Keratinocyte (primary cell): Measurements from ENCODE around the gene RNF8. TPM values are rescaled to one million over a fixed set of nuclear protein-coding genes. Genes with fewer than 3 reads are reported as not detected.

ENCODE experiments used
- DNase-seq: peaks from one replicate; pipeline ENCODE4 v3.0.0-alpha.2; 2011; ENCODE audit warnings: low read depth, missing footprints, low spot score
- FAIRE-seq: peaks from 2 replicates; lab custom pipeline; 2011; peaks lifted over from hg19 to GRCh38; lab: Jason Lieb, UNC
- H2AFZ ChIP-seq: 2 replicates; pipeline ENCODE4 v1.6.0; 2012; ENCODE audit warnings: low read length, control low read depth, inconsistent platforms; ENCODE audit not compliant: control insufficient read depth
- H3K27ac ChIP-seq: 2 replicates; pipeline ENCODE4 v1.5.1; 2011; ENCODE audit warnings: low read length; ENCODE audit not compliant: control insufficient read depth, insufficient read depth
- H3K27me3 ChIP-seq: 3 replicates; pipeline ENCODE4 v1.6.0; 2011; ENCODE audit warnings: low read length; ENCODE audit not compliant: control insufficient read depth, insufficient read depth; ENCODE audit errors: extremely low read depth
- H3K36me3 ChIP-seq, 2 experiments: 2 replicates in 1 of 2; 3 replicates in 1 of 2; pipeline ENCODE4 v1.5.1; 2011; ENCODE audit warnings: low read length in 2 of 2, mild to moderate bottlenecking in 1 of 2; ENCODE audit not compliant: control insufficient read depth in 2 of 2, insufficient read depth in 2 of 2; ENCODE audit errors: extremely low read depth in 1 of 2
- H3K4me1 ChIP-seq: 3 replicates; pipeline ENCODE4 v1.5.1; 2011; ENCODE audit warnings: low read length; ENCODE audit not compliant: control insufficient read depth, insufficient read depth; ENCODE audit errors: extremely low read depth
- H3K4me2 ChIP-seq: 3 replicates; pipeline ENCODE4 v1.6.0; 2011; ENCODE audit warnings: low read depth, low read length; ENCODE audit not compliant: control insufficient read depth, insufficient read depth; ENCODE audit errors: extremely low read depth
- H3K4me3 ChIP-seq, 3 experiments: fragments of 200-600 bp in 1 of 3; sonication (generic) in 1 of 3; 2 replicates in 2 of 3; 3 replicates in 1 of 3; pipeline ENCODE4 v1.5.1; 2011 to 2016; ENCODE audit warnings: low read length in 3 of 3, mild to moderate bottlenecking in 3 of 3, control low read depth in 2 of 3, inconsistent platforms in 1 of 3, low read depth in 1 of 3, mixed read lengths in 1 of 3, mixed run types in 1 of 3, moderate library complexity in 1 of 3; ENCODE audit not compliant: control insufficient read depth in 2 of 3, insufficient read depth in 2 of 3; ENCODE audit errors: extremely low read depth in 1 of 3
- H3K79me2 ChIP-seq: 2 replicates; pipeline ENCODE4 v1.6.0; 2012; ENCODE audit warnings: low read length; ENCODE audit not compliant: control insufficient read depth, insufficient read depth
- H3K9ac ChIP-seq: 3 replicates; pipeline ENCODE4 v1.6.0; 2011; ENCODE audit warnings: low read length; ENCODE audit not compliant: control insufficient read depth, insufficient read depth; ENCODE audit errors: extremely low read depth
- H3K9me1 ChIP-seq: 3 replicates; pipeline ENCODE4 v1.6.0; 2011; ENCODE audit warnings: low read length; ENCODE audit not compliant: control insufficient read depth, insufficient read depth; ENCODE audit errors: extremely low read depth
- H3K9me3 ChIP-seq: 2 replicates; pipeline ENCODE4 v1.5.1; 2012; ENCODE audit warnings: low read depth, low read length; ENCODE audit not compliant: control insufficient read depth
- H4K20me1 ChIP-seq: 3 replicates; pipeline ENCODE4 v1.6.0; 2011; ENCODE audit warnings: low read length; ENCODE audit not compliant: control insufficient read depth, insufficient read depth; ENCODE audit errors: extremely low read depth
- EZH2 ChIP-seq: IDR thresholded peaks from one replicate; pipeline ENCODE4 v1.6.1; 2012; ENCODE audit warnings: inconsistent platforms, mild to moderate bottlenecking, low read length, moderate library complexity
- dilution Hi-C: fragments of 300-500 bp; cut with MboI; formaldehyde crosslinking; loops from one replicate; pipeline ENCODE4 v1.7.0; 2020; ENCODE audit warnings: low sequenced_read_pairs; ENCODE audit not compliant: extremely low pct_ligation_motif_present
- polyA plus RNA-seq, 5 experiments: library from polyadenylated mRNA; depleted of rRNA in 3 of 5; stranded (reverse) in 3 of 5; stranded (forward) in 1 of 5; unstranded in 1 of 5; fragments of >200 nt; gene quantifications; 1 replicate in 1 of 5; 2 replicates in 3 of 5; 3 replicates in 1 of 5; pipeline versions ENCODE4 v1.2.1 to v1.2.3, GENCODE V29; 2011 to 2012; ENCODE audit warnings: missing spikeins in 2 of 5, low read depth in 1 of 5, low replicate concordance in 1 of 5
- TF ChIP-seq, protein P1 (sequence below), 3 experiments: IDR thresholded peaks in 1 of 3; conservative IDR thresholded peaks in 1 of 3; optimal IDR thresholded peaks in 1 of 3; 2 replicates in 2 of 3; 3 replicates in 1 of 3; pipeline versions ENCODE3 to v1.5.1; 2011; ENCODE audit warnings: low read length in 3 of 3, mild to moderate bottlenecking in 3 of 3, moderate library complexity in 2 of 3, control low read depth in 1 of 3, inconsistent platforms in 1 of 3; ENCODE audit not compliant: insufficient read depth in 2 of 3; ENCODE audit errors: extremely low read depth in 1 of 3

Gene RNF8
- polyA plus RNA-seq, 1 donor (not counting 4 experiments of a cell fraction or from before 2014, with no cell fraction given) = 34.5 TPM

DNA sequence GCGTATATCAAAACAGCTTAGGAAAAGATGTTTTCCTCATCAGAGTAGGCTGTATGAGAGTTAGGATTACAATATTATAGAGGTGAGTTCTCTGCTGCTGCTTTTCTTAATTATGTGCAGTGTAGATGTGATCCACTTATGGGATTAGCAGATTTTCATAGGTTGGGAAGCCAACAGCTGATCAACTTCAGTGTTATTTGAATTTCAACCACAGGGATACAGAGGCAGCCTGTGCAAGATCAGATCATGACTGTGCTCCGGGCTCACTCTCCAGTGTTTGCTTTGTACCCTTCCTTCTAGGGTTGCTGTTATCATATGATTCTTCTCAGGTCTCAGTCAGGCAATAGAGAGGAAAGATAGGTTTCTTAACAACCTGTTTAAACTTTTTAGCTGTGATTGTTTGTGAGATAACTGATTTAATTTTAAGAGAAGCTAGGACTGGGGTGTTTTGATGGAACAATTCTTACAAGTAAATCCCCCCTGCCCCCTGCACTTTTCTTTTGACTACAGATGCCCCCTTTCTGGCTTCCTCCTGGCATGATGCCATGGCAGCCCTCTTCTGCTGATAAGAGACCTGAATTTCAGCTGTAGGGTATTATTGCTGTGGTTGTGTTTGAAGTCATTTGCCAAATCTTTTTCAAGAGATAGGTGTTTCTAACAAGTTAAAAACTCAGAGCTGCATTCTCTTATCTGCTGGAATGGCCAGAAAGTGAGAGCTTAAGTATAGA, 8.5 kb downstream of the RNF8 start:
- Histone ChIP-seq H3K9me3 (no peaks in the 10 kb centered on the region), H3K27ac (no peak overlapping the region), H3K9me1 (no peaks in the 10 kb centered on the region), H3K36me3 (peaks cover 10 to 12% of the 10 kb centered on the region in 2 experiments), H2AFZ (no peak overlapping the region), H3K4me2 (no peak overlapping the region), H4K20me1 (no peaks in the 10 kb centered on the region), H3K4me3 (no peak overlapping the region), H3K9ac (no peak overlapping the region), H3K79me2 (peaks cover 19% of the 10 kb centered on the region), H3K27me3 (no peaks in the 10 kb centered on the region), H3K4me1 (no peaks in the 10 kb centered on the region)
- no peak for DNase-seq
- dilution Hi-C loops = no loop called here
- no peak for TF ChIP-seq EZH2
- TF ChIP-seq, protein P1, sequence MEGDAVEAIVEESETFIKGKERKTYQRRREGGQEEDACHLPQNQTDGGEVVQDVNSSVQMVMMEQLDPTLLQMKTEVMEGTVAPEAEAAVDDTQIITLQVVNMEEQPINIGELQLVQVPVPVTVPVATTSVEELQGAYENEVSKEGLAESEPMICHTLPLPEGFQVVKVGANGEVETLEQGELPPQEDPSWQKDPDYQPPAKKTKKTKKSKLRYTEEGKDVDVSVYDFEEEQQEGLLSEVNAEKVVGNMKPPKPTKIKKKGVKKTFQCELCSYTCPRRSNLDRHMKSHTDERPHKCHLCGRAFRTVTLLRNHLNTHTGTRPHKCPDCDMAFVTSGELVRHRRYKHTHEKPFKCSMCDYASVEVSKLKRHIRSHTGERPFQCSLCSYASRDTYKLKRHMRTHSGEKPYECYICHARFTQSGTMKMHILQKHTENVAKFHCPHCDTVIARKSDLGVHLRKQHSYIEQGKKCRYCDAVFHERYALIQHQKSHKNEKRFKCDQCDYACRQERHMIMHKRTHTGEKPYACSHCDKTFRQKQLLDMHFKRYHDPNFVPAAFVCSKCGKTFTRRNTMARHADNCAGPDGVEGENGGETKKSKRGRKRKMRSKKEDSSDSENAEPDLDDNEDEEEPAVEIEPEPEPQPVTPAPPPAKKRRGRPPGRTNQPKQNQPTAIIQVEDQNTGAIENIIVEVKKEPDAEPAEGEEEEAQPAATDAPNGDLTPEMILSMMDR (optimal IDR thresholded peaks at IDR 0.05 in 1 of 3, IDR thresholded peaks at IDR 0.05 in 1 of 3, conservative IDR thresholded peaks at IDR 0.05 in 1 of 3; ENCODE audit: extremely low read depth in 1 of 3, insufficient read depth in 2 of 3, low read length in 3 of 3) = no peak
- no peak for FAIRE-seq

DNA sequence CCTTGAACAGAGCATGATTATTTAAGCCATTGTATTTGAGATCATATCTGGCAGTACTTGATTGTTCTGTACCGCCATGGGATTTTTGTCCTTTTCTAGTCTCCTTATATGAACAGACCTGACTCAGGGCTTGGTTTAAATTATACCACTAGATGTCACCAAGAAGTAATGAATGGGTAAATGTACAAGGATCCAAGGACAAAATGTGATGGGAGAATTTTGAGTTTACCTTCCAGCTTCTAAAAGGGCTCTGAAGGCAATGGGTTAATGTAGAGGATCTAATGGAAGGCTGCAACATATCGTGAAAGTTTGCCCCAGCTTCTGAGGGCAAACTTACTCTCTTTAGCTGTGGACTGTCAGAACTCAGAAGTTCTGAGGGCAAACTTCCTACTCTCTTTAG, 12.0 kb downstream of the RNF8 start:
- peaks cover 2% of the 10 kb centered on the region for H3K9me1 ChIP-seq
- H3K9ac ChIP-seq = no peak overlapping the region
- DNase-seq = no peak
- TF ChIP-seq, protein P1 (optimal IDR thresholded peaks at IDR 0.05 in 1 of 3, IDR thresholded peaks at IDR 0.05 in 1 of 3, conservative IDR thresholded peaks at IDR 0.05 in 1 of 3; ENCODE audit: extremely low read depth in 1 of 3, insufficient read depth in 2 of 3, low read length in 3 of 3) = no peak
- TF ChIP-seq EZH2 = no peak
- no peaks in the 10 kb centered on the region for H3K27me3 ChIP-seq
- H3K4me3 ChIP-seq = no peak overlapping the region
- no peak for FAIRE-seq
- no peaks in the 10 kb centered on the region for H3K4me1 ChIP-seq
- no peak overlapping the region for H3K4me2 ChIP-seq
- no peaks in the 10 kb centered on the region for H4K20me1 ChIP-seq
- no peak overlapping the region for H2AFZ ChIP-seq
- H3K36me3 ChIP-seq = peaks cover 14 to 21% of the 10 kb centered on the region in 2 experiments
- no peaks in the 10 kb centered on the region for H3K9me3 ChIP-seq
- no peak overlapping the region for H3K27ac ChIP-seq
- peaks cover 2% of the 10 kb centered on the region for H3K79me2 ChIP-seq
- dilution Hi-C loops = no loop called here
